ENCODE results near the gene MSANTD4.
"Not testable (repeated sequence)": the region's sequence is repeated elsewhere in the genome, so short reads cannot be mapped to it uniquely, and the experiment has no call there.

The MSANTD4 gene

GRCh38 chr11:106014620-106015019, 7.4 kb downstream of the MSANTD4 start:
- no peak for DNase-seq (ENCODE audit: extremely low read depth, low read depth)
- TF ChIP-seq CTCF (IDR thresholded peaks at IDR 0.05; ENCODE audit: low read depth, low read length, missing control alignments) = no peak

DNA sequence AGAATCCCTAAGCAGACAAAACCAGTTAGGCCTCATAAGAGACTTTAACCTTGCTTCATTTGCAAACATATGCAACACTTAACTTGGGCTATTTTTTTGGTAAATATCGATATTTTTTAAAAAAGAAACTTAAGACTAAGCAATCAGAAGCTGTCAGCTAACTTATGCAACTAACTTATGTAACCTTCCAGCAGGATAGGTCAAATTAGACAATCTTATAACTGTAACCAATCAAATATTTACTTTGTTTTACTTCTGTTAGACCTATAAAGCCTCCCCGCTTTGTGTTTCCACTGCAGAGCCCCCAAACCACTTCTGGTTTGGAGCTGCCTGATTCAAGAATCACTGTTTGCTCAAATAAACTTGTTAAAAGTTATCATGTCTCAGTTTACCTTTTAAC, 8.0 kb downstream of the MSANTD4 start:
- no peak for TF ChIP-seq CTCF (IDR thresholded peaks at IDR 0.05; ENCODE audit: low read depth, low read length, missing control alignments)
- H3K4me3 ChIP-seq (replicated peaks; ENCODE audit: low read depth, low read length) = no peak overlapping the region
- no peak for DNase-seq (ENCODE audit: extremely low read depth, low read depth)

More at GRCh38 chr11:106014620-106015019, 7.4 kb downstream of the MSANTD4 start:
- H3K4me3 ChIP-seq (replicated peaks; ENCODE audit: low read depth, low read length) = no peak overlapping the region

DNA sequence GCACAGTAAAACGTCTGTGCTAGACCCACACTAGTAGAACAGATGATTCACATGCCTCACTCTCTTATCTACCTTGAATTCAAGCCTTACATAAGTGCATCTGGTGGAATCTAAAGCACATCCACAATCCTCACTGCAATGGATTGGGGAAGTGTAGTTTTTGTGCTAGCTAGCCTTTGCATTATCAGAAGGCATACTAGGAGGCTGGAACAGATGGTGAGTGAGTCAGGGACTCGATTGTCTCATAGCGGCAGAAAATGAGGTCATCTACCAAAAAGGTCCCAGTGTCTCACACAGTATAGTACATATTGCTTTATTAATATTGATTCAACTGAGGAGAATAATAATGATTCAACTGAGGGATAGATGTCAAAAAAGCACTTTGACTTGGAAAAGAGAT, 9.3 kb downstream of the MSANTD4 start:
- TF ChIP-seq CTCF (IDR thresholded peaks at IDR 0.05; ENCODE audit: low read depth, low read length, missing control alignments) = no peak
- no peak overlapping the region for H3K4me3 ChIP-seq (replicated peaks; ENCODE audit: low read depth, low read length)
- DNase-seq (ENCODE audit: extremely low read depth, low read depth) = peak; percentile 20

DNA sequence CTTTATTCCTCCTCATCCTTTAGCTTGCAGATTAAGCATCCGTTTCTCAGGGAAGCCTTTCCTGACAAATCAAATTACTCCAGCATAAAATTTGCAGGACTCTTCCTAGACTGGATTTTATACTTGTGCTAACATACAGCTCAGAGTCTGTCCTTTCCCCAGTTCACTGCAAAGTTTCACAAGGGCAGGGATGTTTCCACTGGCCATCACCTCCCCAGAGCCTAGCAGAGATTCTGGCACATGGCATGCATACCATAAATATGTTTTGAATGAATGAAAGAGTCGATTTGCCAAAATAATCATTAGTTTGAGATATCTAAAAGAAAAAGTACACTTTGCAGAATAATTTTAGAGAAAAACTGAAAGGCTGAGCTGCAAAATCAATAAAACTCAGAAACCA, 10.6 kb downstream of the MSANTD4 start:
- no peak for DNase-seq (ENCODE audit: extremely low read depth, low read depth)
- no peak overlapping the region for H3K4me3 ChIP-seq (replicated peaks; ENCODE audit: low read depth, low read length)
- no peak for TF ChIP-seq CTCF (IDR thresholded peaks at IDR 0.05; ENCODE audit: low read depth, low read length, missing control alignments)

DNA sequence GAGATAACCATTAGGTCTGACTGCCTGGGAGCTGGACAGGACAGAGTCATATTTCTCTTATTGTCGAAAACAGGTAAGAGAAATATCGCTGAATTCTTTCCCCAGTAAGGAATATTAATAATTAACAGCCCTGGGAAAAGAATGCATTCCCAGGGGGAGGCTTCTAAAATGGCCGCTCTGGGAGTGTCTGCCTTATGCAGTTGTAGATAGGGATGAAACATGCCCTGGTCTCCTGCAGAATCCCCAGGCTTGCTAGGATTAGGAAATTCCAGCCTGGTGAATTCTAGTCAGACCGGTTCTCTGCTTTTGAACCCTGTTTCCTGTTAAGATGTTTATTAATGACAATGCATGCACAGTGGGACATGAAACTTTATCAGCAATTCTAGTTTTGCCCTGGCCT, 18.9 kb downstream of the MSANTD4 start:
- not testable (repeated sequence) for H3K4me3 ChIP-seq (replicated peaks; ENCODE audit: low read depth, low read length); DNase-seq (ENCODE audit: extremely low read depth, low read depth)

DNA sequence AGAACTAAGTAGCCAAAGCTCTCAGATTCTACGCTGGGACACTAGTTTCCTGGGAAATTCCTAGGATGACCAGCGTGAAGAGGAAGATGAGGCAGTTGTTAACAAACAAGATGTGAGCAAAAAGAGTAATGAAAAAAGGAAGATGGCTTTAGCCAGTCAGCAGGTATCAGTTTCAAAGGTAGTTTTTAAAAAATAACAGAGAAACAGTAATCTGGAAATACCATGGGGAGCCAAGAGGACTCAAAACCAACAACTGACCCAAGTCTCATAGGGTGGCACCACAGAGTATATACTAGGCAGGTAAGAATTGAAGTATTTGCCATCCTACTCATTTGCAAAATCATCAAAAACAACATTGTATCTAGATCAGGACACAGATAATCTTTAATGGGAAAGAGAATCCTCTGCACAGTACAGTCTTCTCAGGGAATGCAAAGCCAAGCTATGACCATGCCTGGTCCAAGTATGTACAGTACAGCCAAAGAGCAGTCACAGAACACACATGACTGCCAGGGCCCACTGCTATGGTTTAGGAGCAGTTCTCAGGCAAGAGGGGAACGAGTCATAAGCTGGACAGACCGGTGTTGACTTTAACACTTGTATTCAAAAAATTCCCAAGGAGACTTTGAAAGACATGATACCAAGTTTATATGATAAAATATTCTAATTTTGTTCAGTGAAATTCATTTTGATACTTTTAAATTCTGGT, 20.6 kb downstream of the MSANTD4 start:
- no peak overlapping the region for H3K4me3 ChIP-seq (replicated peaks; ENCODE audit: low read depth, low read length)
- DNase-seq (ENCODE audit: extremely low read depth, low read depth) = no peak
- TF ChIP-seq CTCF (IDR thresholded peaks at IDR 0.05; ENCODE audit: low read depth, low read length, missing control alignments) = no peak

DNA sequence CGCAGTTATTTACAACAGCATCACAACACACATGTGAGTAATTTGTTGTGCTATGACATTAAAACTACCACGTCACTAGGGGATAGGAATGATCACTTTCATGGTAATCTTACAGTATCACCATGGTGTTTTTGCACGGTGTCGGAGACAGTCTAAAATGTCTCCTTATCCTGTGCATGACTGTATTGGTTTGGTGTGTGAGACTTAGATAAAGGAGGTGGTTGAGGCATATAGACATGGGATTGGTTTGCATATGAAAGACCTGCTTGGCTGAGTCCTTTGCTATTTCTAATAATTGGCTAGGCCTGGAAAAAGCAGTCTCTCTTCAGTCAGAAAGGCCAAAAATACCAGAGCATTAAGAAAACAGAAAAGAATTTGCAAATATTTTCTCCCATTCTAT, 30.2 kb downstream of the MSANTD4 start:
- DNase-seq (ENCODE audit: extremely low read depth, low read depth) = no peak
- no peak for TF ChIP-seq CTCF (IDR thresholded peaks at IDR 0.05; ENCODE audit: low read depth, low read length, missing control alignments)
- no peak overlapping the region for H3K4me3 ChIP-seq (replicated peaks; ENCODE audit: low read depth, low read length)
